ENCODE data around the gene SLAIN1. TPM values are rescaled to one million over a fixed set of nuclear protein-coding genes. Genes with fewer than 3 reads are reported as not detected.

SLAIN1 gene
- total and polyA plus RNA-seq, 9 donors, result 2.9 to 7.5 (median 4.4) TPM

Other genes with a start within 250 kb of the SLAIN1 start
- 0.04 TPM for gene SCEL, start 162.0 kb upstream of the SLAIN1 start, total RNA-seq
- gene SCEL, start 162.0 kb upstream of the SLAIN1 start, polyA plus RNA-seq (ENCODE audit: insufficient read depth in 1 of 8, insufficient read length in 8 of 8, low replicate concordance in 1 of 8), result 10 to 100 TPM in 1 of 8 donors, under 1 TPM in 5, not detected in 2; 0.06 to 13.6 (median 0.10) TPM
- gene EDNRB, start 221.1 kb downstream of the SLAIN1 start, total RNA-seq, result 11.4 TPM
- 10 to 100 TPM; 10.5 to 25.1 (median 14.2) TPM for gene EDNRB, start 221.1 kb downstream of the SLAIN1 start, polyA plus RNA-seq (ENCODE audit: insufficient read depth in 1 of 8, insufficient read length in 8 of 8, low replicate concordance in 1 of 8)